HG03139 (cell line): ENCODE results near the gene FRRS1L.

Experiments
- ATAC-seq: cut with Tn5 transposase; IDR thresholded peaks from one replicate; pipeline ENCODE4 v1.9.1; 2021; ENCODE audit not compliant: unreplicated experiment

Gene FRRS1L

DNA sequence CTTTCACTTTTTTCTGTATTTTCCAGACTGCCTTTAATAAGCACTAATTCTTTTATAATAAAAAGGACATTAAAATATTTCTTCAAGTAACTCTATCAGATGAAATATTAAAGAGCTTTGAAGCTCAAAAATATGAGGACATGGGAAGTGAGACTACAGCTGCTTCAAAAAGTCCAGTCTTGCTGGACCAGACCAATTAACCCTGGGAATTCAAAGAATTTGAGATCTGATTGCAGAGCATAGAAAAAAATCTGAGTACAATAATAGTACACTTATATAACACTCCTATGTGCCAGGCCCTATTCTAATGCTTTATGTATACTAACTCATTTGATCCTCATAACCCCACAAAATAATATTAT, 57.1 kb downstream of the FRRS1L start:
- no peak for ATAC-seq

- no peak for ATAC-seq
These were observed 58.7 kb downstream of the FRRS1L start for GRCh38 chr9:109108318-109108717.

- no peak for ATAC-seq
These were observed 59.4 kb downstream of the FRRS1L start for GRCh38 chr9:109107402-109108240.

DNA sequence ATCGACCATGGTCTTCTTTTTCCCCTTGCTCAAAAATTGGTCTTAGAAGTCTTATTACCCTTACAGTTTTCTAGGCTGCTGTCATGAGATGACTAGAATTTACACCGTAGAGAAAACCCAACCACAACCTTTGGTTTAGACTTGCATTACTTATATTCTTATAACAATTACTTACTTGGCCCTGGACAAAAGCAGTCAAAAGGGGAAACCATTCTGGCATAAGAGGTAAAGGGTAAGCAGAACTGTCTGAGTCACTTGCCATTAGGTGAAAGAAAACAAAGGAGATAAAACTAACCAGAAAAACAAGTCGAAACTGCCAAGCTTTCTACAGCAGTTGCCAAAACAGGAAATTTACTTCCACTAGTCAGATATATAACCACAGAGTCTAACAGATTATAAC, 65.2 kb downstream of the FRRS1L start:
- peak; percentile 66 for ATAC-seq

GRCh38 chr9:109101202-109101595, 65.8 kb downstream of the FRRS1L start:
- ATAC-seq = no peak

GRCh38 chr9:109100543-109101201, 66.4 kb downstream of the FRRS1L start:
- ATAC-seq = no peak

DNA sequence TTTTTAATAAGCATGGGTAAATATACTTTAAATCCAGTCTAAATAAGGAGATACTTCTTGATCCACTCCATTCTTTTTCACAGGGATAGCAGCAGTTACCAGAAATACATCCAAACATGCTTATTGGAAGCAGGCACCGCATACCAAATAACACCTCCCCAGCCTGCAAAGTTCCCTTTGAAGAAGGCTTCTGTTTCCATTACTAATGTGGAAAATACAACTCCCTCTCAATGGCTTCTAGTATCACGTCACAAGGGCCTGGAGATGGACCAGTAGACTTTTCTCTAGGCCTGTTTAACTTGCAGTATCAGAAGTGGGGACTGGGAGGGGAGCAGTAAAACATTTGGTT, 68.1 kb downstream of the FRRS1L start:
- no peak for ATAC-seq

- ATAC-seq = no peak
These were observed 68.7 kb downstream of the FRRS1L start for GRCh38 chr9:109098171-109098959.

DNA sequence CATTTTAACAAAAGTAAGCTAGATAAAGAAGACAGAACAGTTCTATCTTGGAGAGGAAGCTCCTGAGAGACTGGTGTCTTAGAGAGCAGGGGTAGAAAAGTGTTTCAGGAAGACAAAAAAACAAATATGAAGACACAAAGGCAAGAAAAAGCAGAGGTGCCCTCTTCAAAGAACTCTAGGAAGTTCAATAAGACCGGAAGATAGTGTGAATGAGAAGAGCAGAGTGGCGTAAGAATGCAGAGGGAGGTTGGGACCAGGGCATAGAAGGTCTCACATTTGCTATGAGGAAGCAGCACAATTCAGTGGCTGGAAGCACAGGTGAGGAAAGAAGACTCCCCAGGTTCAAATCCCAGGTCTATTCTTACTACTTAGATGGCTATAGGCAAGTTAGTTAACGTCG, 69.9 kb downstream of the FRRS1L start:
- no peak for ATAC-seq

- ATAC-seq = no peak
These were observed 71.7 kb downstream of the FRRS1L start for GRCh38 chr9:109095321-109095720.

DNA sequence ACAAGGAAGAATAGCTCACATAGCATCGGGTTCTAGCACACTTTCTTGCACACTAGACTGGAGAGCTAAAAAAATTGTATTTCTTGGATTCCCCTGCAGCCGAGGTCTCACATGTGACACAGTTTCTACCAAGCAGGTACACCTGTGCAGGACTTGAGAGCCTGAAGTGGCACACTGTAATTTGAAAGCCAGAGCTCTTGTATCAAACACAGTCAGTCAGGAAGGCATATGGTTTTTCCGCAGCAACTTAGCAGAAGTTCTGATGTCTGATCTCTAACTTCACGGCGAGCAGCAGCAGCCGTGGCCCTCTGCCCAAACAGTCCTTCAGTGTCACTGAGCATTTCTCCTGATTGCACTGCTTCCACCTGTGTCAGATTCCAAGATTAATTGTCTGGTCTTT, 72.8 kb downstream of the FRRS1L start:
- ATAC-seq = no peak

GRCh38 chr9:109092587-109092986, 74.5 kb downstream of the FRRS1L start:
- ATAC-seq = no peak

- no peak for ATAC-seq
These were observed 74.9 kb downstream of the FRRS1L start for GRCh38 chr9:109092051-109092580.

GRCh38 chr9:109088221-109088620, 78.8 kb downstream of the FRRS1L start:
- ATAC-seq = no peak

- ATAC-seq = no peak
These were observed 79.3 kb downstream of the FRRS1L start for GRCh38 chr9:109087795-109088194.

GRCh38 chr9:109086221-109086620, 80.8 kb downstream of the FRRS1L start:
- ATAC-seq = no peak

GRCh38 chr9:109085510-109085909, 81.5 kb downstream of the FRRS1L start:
- ATAC-seq = no peak

- no peak for ATAC-seq
These were observed 83.1 kb downstream of the FRRS1L start for GRCh38 chr9:109083813-109084405.

GRCh38 chr9:109083141-109083540, 83.9 kb downstream of the FRRS1L start:
- ATAC-seq = no peak

DNA sequence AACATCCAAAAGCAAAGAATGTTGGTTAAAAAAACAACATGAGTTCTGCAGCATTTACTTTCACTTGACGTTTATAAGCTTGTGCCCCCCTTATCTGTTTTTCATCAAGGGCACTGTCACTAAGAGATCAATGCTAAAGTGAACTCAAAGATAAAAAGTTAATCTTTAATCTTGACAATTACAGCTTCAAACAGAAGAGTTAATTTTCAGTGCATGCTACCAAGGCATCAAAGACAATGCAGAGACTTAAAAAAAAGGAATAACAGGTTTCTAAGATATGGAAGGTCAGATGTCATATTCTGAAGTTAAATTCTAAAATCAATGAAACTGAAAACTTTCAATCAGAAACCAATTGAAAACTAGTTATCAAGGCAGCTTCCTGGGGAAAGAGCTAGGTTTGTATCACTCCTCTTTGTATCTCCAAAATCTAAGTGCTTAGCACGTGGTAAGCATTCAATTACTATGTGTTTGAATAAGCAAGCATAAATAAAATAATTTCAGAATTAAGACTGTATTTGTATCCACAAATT, 84.9 kb downstream of the FRRS1L start:
- ATAC-seq = no peak
